ENCODE data around the gene FOXF2. TPM values are rescaled to one million over a fixed set of nuclear protein-coding genes. Genes with fewer than 3 reads are reported as not detected.

Gene FOXF2
- total and polyA plus RNA-seq, 7 donors, result 3.5 to 37.8 (median 18.2) TPM

GRCh38 chr6:1393641-1394283 lies 4.4 kb downstream of the FOXF2 start:
- intact Hi-C loops (cut with DNase I), result no loop called here
- no peak for DNase-seq
- TF ChIP-seq CTCF (IDR thresholded peaks at IDR 0.05) (no peak), EP300 (IDR thresholded peaks at IDR 0.05) (no peak), POLR2AphosphoS5 (IDR thresholded peaks at IDR 0.05) (no peak), POLR2A (IDR thresholded peaks at IDR 0.05) (no peak)
- peaks cover 0 to 43% (median 33%) of the 10 kb centered on the region in 4 donors for H3K4me1 ChIP-seq
- peaks cover 4 to 75% (median 29%) of the 10 kb centered on the region in 3 donors for H3K27me3 ChIP-seq
- no peaks in the 10 kb centered on the region for H3K9me3 ChIP-seq
- WGBS, 2 donors, result 3 to 7% methylated on average over 47 of the region's 47 CpGs
- H3K4me3 ChIP-seq, result peak overlapping the region; percentile 57 to 68 (median 64)
- no peaks in the 10 kb centered on the region for H3K36me3 ChIP-seq
- peak overlapping the region; percentile 84 to 96 (median 89) for H3K27ac ChIP-seq

GRCh38 chr6:1394514-1395463 lies 5.4 kb downstream of the FOXF2 start:
- intact Hi-C loops (cut with DNase I), result no loop called here
- no peaks in the 10 kb centered on the region for H3K36me3 ChIP-seq
- H3K4me1 ChIP-seq, result peaks cover 0 to 37% (median 26%) of the 10 kb centered on the region in 4 donors
- WGBS, 2 donors, result 16 to 29% methylated on average over 21 of the region's 21 CpGs
- H3K9me3 ChIP-seq, result no peaks in the 10 kb centered on the region
- H3K4me3 ChIP-seq, result peak overlapping the region; percentile 57 to 68 (median 64)
- DNase-seq, result no peak
- TF ChIP-seq CTCF (IDR thresholded peaks at IDR 0.05), result no peak
- no peak for TF ChIP-seq EP300 (IDR thresholded peaks at IDR 0.05)
- TF ChIP-seq POLR2A (IDR thresholded peaks at IDR 0.05), result no peak
- peak in 3 of 4 donors; percentile 5 to 44 (median 20) for TF ChIP-seq POLR2AphosphoS5 (IDR thresholded peaks at IDR 0.05)
- H3K27ac ChIP-seq, result peak overlapping the region; percentile 84 to 96 (median 89)
- H3K27me3 ChIP-seq, result peaks cover 0 to 71% (median 29%) of the 10 kb centered on the region in 3 donors

GRCh38 chr6:1395506-1395905 lies 6.1 kb downstream of the FOXF2 start:
- H3K9me3 ChIP-seq, result no peaks in the 10 kb centered on the region
- H3K4me3 ChIP-seq, result peak overlapping the region in 3 of 4 donors; percentile 0 to 68 (median 62)
- H3K36me3 ChIP-seq, result no peaks in the 10 kb centered on the region
- peaks cover 0 to 72% (median 27%) of the 10 kb centered on the region in 3 donors for H3K27me3 ChIP-seq
- 15 to 28% methylated on average over 4 of the region's 4 CpGs for WGBS, 2 donors
- intact Hi-C loops (cut with DNase I), result no loop called here
- no peak for TF ChIP-seq POLR2AphosphoS5 (IDR thresholded peaks at IDR 0.05)
- no peak for TF ChIP-seq EP300 (IDR thresholded peaks at IDR 0.05)
- no peak for TF ChIP-seq POLR2A (IDR thresholded peaks at IDR 0.05)
- no peak for TF ChIP-seq CTCF (IDR thresholded peaks at IDR 0.05)
- no peak for DNase-seq
- H3K4me1 ChIP-seq, result peaks cover 0 to 32% (median 22%) of the 10 kb centered on the region in 4 donors
- peak overlapping the region; percentile 84 to 96 (median 89) for H3K27ac ChIP-seq

- intact Hi-C loops (cut with DNase I), result loop anchor here (2.0 kb wide), 2 partner anchors 599 to 803 kb away; no protein-coding TSS in a partner anchor
- Histone ChIP-seq H3K27me3 (peaks cover 0 to 71% (median 24%) of the 10 kb centered on the region in 3 donors), H3K4me1 (peaks cover 0 to 25% (median 15%) of the 10 kb centered on the region in 4 donors), H3K4me3 (peak overlapping the region in 2 of 4 donors; percentile 0 to 68), H3K9me3 (no peaks in the 10 kb centered on the region), H3K27ac (peak overlapping the region; percentile 84 to 96 (median 89)), H3K36me3 (no peaks in the 10 kb centered on the region)
- no peak for TF ChIP-seq POLR2AphosphoS5 (IDR thresholded peaks at IDR 0.05)
- TF ChIP-seq CTCF (IDR thresholded peaks at IDR 0.05), result no peak
- TF ChIP-seq EP300 (IDR thresholded peaks at IDR 0.05), result no peak
- no peak for TF ChIP-seq POLR2A (IDR thresholded peaks at IDR 0.05)
- DNase-seq, result no peak
- 33 to 36% methylated on average over 15 of the region's 15 CpGs for WGBS, 2 donors
Observed at GRCh38 chr6:1395941-1396908, 6.8 kb downstream of the FOXF2 start.
